Fibroblast of the aortic adventitia (primary cell): ENCODE measurements around the gene PRDX3. TPM values are rescaled to one million over a fixed set of nuclear protein-coding genes. Genes with fewer than 3 reads are reported as not detected.

Source experiments
- DNase-seq: peaks from one replicate; pipeline ENCODE4 v3.0.0-alpha.2; 2010; ENCODE audit warnings: low read depth
- H3K4me3 ChIP-seq: 2 replicates; pipeline ENCODE4 v1.5.1; 2011; ENCODE audit warnings: low read depth, mild to moderate bottlenecking, control low read depth, low read length, moderate library complexity
- total RNA-seq: library from RNA; depleted of rRNA; stranded (reverse); fragments of >200 nt; gene quantifications from 2 replicates; pipeline ENCODE4 v1.2.3, GENCODE V29; 2012; ENCODE audit warnings: low replicate concordance
- TF ChIP-seq, protein P1 (sequence below): IDR thresholded peaks from 2 replicates; pipeline ENCODE4 v1.5.1; 2011; ENCODE audit warnings: mild to moderate bottlenecking, low read length, control low read depth, inconsistent platforms; ENCODE audit not compliant: insufficient read depth

Gene PRDX3
- total RNA-seq, 1 donor: 189 TPM

DNA sequence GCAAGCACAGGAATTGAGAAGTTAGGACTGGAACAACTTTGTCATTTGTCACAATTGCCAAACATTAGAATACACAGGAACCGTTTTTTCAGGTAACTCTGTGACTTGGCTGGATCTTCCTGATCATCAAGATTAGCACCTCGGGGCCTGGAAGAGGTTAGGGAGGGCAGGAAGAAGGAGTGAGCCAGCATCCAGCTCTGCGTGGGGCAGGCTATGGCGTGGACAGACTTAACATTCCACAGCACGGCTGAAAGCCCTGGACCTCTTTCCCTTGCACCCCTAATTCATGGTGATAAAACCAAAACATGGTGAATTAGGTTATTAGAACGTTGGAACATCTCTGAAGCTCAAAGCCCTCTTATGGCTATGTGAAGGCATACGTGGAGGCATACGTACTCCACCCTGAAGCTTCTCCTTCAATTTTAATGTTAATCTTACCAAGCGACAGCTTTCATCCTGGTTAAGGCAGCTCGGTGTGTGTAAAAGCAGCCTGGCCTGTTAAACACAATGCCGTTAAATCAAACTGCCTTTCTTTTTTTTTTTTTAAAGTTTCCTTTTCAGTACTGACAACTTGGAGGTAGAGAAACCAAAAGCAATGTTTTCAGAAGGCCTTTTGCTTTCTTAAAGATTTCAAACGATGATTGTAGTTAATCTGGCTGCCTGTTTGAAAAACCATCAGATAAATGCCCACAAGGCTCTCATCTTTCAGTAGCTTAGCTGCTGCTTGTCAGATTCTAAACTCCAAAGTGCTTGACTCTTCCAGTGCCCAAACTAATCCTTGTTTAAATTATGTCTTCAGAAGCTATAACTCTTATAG is 33.2 kb upstream of the PRDX3 start:
- TF ChIP-seq, protein P1, sequence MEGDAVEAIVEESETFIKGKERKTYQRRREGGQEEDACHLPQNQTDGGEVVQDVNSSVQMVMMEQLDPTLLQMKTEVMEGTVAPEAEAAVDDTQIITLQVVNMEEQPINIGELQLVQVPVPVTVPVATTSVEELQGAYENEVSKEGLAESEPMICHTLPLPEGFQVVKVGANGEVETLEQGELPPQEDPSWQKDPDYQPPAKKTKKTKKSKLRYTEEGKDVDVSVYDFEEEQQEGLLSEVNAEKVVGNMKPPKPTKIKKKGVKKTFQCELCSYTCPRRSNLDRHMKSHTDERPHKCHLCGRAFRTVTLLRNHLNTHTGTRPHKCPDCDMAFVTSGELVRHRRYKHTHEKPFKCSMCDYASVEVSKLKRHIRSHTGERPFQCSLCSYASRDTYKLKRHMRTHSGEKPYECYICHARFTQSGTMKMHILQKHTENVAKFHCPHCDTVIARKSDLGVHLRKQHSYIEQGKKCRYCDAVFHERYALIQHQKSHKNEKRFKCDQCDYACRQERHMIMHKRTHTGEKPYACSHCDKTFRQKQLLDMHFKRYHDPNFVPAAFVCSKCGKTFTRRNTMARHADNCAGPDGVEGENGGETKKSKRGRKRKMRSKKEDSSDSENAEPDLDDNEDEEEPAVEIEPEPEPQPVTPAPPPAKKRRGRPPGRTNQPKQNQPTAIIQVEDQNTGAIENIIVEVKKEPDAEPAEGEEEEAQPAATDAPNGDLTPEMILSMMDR: no peak
- H3K4me3 ChIP-seq: peak overlapping the region; percentile 29
- peak; percentile 59 for DNase-seq

GRCh38 chr10:119211176-119211575 is 32.6 kb upstream of the PRDX3 start:
- DNase-seq: peak; percentile 92
- TF ChIP-seq, protein P1: no peak
- no peak overlapping the region for H3K4me3 ChIP-seq

DNA sequence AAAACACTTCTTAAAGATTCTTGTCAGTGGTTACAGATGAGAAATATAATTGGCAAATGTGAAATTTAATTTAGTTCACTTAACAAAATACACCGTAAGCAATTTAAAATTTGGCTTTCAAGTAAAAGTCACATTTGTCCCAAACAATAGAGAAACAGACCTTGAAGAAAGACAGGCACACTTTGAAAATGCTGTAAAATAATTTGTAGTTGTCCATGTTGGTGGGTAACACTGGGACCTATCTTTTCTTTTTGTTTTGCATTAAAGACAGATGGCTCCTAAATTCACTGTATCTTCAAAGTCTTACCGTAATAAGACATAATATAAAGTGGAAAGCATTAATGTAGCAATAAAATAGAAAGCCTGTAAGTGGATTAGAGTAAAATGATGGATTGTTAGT is 32.0 kb upstream of the PRDX3 start:
- TF ChIP-seq, protein P1: no peak
- DNase-seq: peak; percentile 22
- peak overlapping the region; percentile 45 for H3K4me3 ChIP-seq

DNA sequence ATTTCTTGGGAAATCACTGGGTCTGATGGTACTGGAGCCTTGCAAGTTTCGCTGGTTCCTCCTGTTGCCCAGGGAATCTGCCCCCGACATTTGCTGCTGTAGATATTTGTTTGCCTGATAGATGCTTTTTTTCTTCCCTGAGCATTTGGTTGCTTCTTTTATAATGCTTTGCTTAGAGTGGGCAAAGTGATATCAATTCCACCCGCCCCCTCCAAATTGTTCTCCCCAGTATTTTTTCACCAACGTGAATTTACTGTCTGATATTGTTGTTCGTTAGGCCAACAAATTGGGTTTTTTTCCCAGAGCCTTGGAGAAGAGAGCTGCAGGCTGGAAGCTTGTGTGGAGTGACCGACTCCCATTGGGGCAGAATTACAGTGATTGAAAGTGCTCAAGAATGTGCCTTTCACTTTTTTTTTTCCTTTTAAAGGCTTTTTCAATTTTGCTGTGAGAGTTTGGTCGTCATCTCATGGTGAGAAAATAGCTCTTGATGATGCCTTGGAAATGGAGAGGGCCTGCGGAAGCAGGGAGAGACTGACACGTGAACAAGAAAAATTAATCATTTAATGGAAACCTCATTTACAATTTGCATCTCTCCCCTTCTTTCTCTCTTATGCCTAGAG is 31.2 kb upstream of the PRDX3 start:
- TF ChIP-seq, protein P1: no peak
- DNase-seq: peak; percentile 59
- peak overlapping the region; percentile 77 for H3K4me3 ChIP-seq

DNA sequence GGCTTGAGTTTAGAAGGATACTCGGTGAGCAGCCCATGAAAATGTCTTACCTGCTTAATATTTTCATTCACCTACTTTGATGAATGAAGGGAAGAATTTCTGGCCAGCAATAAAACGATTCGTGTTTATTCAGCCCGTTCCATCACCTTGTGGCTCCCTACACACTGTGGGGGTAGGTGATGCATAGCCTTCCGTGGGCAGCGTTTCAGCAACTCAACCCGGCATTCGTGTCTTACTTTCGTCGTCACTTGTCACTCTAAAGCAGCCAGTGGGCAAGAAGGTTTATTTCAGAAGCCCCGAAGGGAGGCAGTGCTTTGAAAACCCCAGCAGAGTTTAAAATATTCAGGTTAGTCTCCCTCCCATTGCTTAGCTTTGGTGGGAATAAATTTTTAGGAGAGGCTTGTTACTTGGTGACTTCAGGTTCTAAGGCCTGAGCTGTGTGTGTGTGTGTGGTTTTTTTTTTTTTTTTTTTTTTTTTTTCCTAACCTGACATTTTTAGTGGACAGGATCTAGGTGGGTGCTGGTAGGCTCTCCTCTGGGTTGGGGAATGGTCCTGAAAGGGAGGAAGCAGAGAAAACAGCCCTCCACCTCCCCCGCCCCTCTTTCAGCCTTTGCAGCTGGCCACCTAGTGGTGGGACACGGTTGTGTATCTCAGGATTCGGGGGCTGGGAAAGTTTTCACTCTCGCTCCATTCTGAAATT is 30.6 kb upstream of the PRDX3 start:
- TF ChIP-seq, protein P1: peak; percentile 91
- peak; percentile 82 for DNase-seq
- peak overlapping the region; percentile 77 for H3K4me3 ChIP-seq

DNA sequence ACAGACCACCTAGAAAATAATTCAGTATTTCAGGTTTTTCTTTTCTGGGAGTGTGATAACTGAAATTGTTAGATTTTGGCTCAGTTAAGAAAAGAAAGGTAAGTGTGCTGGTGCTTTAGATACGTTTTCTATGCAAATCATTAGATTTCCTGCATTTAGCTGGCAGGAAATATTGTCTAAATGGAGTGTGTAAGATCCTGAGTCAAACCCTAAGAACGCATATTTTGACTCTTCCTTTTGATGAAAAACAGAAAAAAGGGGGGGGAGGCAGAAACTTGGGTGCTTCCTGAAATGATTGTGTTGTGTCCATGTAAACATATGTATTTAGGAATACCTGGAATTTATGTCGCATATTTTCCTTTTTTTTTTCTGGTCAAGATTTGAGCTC is 29.9 kb upstream of the PRDX3 start:
- DNase-seq: peak; percentile 55
- peak overlapping the region; percentile 77 for H3K4me3 ChIP-seq
- TF ChIP-seq, protein P1: no peak
